ENCODE data around the gene ODC1.

ODC1 gene

GRCh38 chr2:10433947-10434885, 13.9 kb downstream of the ODC1 start:
- DNase-seq (ENCODE audit: low read depth), result no peak

- no peak for DNase-seq (ENCODE audit: low read depth)
These were observed 14.7 kb downstream of the ODC1 start for GRCh38 chr2:10433264-10433946.

- DNase-seq (ENCODE audit: low read depth), result no peak
These were observed 15.6 kb downstream of the ODC1 start for GRCh38 chr2:10432311-10433181.

- no peak for DNase-seq (ENCODE audit: low read depth)
These were observed 16.3 kb downstream of the ODC1 start for GRCh38 chr2:10431797-10432196.

GRCh38 chr2:10430886-10431622, 17.1 kb downstream of the ODC1 start:
- DNase-seq (ENCODE audit: low read depth), result no peak

GRCh38 chr2:10428924-10429323, 19.2 kb downstream of the ODC1 start:
- DNase-seq (ENCODE audit: low read depth), result no peak

- no peak for DNase-seq (ENCODE audit: low read depth)
These were observed 19.8 kb downstream of the ODC1 start for GRCh38 chr2:10428355-10428754.

GRCh38 chr2:10427618-10427949, 20.5 kb downstream of the ODC1 start:
- DNase-seq (ENCODE audit: low read depth), result no peak

- no peak for DNase-seq (ENCODE audit: low read depth)
These were observed 21.2 kb downstream of the ODC1 start for GRCh38 chr2:10426726-10427617.

GRCh38 chr2:10425699-10426098, 22.4 kb downstream of the ODC1 start:
- no peak for DNase-seq (ENCODE audit: low read depth)

- no peak for DNase-seq (ENCODE audit: low read depth)
These were observed 23.1 kb downstream of the ODC1 start for GRCh38 chr2:10424916-10425505.

- no peak for DNase-seq (ENCODE audit: low read depth)
These were observed 24.1 kb downstream of the ODC1 start for GRCh38 chr2:10424051-10424450.

GRCh38 chr2:10423400-10423774, 24.7 kb downstream of the ODC1 start:
- no peak for DNase-seq (ENCODE audit: low read depth)

GRCh38 chr2:10422732-10423399, 25.3 kb downstream of the ODC1 start:
- DNase-seq (ENCODE audit: low read depth), result no peak

- DNase-seq (ENCODE audit: low read depth), result no peak
These were observed 25.9 kb downstream of the ODC1 start for GRCh38 chr2:10422251-10422650.

GRCh38 chr2:10419553-10420257, 28.4 kb downstream of the ODC1 start:
- DNase-seq (ENCODE audit: low read depth), result no peak

- no peak for DNase-seq (ENCODE audit: low read depth)
These were observed 30.4 kb downstream of the ODC1 start for GRCh38 chr2:10417551-10418335.

- DNase-seq (ENCODE audit: low read depth), result no peak
These were observed 32.5 kb downstream of the ODC1 start for GRCh38 chr2:10415640-10416039.

Measured in activated T-cell treated with anti-CD3 and anti-CD28 coated beads for 48 hours (primary cell).